GM18867 (cell line): ENCODE data around the gene TRIM71.
"Not testable (repeated sequence)": the region's sequence is repeated elsewhere in the genome, so short reads cannot be mapped to it uniquely, and the experiment has no call there.

Source experiments
- ATAC-seq: cut with Tn5 transposase; IDR thresholded peaks from one replicate; pipeline ENCODE4 v1.9.1; 2021; ENCODE audit warnings: mild to moderate bottlenecking, moderate library complexity; ENCODE audit not compliant: unreplicated experiment

TRIM71 gene

GRCh38 chr3:32817558-32818228, at the start of gene TRIM71:
Gene TRIM71 (plus strand): TSS chr3:32817997. CDS start chr3:32818081, 84 bp downstream.
- ATAC-seq: no peak

DNA sequence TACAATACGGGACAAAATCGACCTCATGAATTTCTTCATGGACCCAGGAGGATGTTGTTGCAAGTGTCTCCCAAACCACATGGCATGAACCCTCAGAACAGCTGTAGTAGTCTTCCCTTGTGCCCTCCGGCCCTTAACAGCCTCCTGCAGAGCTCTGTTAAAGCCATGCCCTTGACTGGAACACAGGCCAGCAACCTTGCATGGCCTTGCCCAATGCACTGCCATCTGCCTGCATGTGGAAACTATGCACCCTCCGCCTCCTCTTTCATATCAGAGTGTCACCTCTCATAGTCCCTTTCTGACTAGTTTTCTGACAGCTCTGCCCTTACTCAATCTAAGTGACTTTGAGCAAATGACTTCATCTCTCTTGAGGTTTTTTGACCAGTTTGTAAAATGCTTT, 39.4 kb upstream of the TRIM71 start:
- no peak for ATAC-seq

DNA sequence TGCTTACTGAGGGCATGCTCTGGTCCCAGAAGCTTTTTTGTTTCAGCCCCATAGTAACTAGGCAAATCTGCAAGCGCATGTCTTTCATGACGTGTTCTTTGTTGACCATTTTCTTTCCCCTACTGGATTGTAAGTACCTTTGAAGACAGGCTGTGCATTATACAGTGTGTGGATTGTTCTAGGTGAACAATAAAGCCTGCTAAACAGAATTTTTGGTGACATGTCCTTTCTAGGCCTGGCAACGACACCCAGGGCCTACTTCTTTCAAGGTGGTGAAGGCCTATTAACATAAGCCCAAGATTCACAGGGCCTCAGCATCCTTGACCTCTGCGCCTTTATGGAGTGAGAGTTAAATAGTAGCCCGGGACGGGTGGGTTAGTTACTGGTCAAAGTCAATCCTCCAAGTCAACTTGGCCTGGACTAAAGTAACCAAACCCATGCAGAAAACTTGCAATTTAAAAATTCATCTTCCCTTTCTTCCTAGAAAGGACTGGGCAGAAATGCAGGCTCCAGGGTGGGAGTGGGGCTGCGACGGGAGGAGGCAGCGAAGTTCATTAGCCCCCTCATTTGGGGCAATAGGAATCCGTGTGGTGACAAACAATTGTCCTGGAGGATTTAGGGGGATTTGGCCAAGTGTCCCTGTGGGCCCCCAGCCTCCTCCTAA, 37.6 kb upstream of the TRIM71 start:
- ATAC-seq: no peak

DNA sequence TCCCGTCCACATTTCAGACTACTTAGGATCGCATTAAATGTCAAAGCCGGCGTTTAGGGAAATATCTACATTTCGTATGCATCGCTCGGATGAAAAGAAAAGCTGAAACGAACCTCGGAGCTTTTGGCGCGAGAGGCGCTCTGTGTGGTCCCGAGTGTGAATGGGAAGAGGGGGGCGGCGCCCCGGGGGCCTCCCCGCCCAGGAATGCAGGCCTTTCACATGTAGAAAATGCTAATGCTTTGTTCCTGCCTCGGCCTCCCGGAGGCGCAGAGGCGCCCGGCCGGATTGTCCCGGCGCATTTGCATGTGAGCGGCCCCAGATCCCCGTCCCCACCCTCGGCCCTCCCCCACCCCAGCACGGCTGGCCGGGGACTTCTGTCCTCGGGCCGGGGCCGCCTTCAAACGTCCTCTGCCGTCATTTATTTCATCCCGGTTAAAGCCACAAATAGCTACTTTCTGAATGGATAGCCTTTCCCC, 37.0 kb upstream of the TRIM71 start:
- ATAC-seq: peak; percentile 21

DNA sequence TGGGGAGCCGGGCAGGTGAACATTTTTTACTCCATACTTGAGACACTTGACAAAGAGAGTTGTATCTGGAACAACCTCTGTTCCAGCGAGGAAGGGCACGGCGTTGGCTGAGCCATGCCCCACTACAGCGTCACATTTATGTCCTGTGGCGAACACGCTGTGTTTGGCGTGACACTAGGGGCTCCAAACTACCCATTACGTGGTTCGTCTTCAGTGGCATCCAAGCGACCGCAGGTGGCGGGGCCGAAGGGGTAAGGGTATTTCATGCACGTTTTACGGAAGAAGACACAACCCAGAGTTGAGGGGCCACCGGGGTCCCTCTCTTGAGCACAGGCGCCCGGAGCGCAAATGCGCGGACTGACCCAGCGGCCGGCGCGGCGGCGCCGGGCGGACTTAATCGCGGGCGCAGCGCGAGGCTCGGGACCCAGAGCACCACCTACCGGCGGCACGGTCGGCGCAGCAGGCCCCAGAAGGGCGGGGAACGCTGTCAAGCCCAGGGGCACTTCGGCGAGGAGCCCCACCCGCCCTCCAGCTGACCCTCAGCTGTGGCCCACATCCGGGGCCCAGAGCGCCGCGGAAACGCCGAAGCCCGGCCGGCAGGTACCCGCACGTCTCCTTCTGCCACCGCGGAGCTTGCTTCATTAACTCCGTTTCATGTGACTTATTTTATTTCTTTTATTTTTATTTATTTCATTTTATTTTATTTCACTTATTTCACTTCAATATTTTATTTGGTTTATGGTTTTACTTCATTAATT, 36.4 kb upstream of the TRIM71 start:
- ATAC-seq: peak; percentile 96

DNA sequence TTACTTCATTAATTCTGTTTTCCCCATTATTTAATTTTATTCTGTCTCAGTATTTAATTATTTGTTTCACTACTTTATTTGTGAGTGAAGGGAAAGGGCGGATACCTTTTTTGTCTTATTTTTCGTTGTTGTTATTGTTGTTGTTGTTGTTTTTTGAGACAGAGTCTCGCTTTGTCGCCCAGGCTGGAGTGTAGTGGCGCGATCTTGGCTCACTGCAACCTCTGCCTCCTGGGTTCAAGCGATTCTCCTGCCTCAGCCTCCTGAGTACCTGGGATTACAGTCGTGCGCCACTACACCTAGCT, 35.9 kb upstream of the TRIM71 start:
- ATAC-seq: not testable (repeated sequence)

GRCh38 chr3:32782407-32782806, 35.4 kb upstream of the TRIM71 start:
- no peak for ATAC-seq

DNA sequence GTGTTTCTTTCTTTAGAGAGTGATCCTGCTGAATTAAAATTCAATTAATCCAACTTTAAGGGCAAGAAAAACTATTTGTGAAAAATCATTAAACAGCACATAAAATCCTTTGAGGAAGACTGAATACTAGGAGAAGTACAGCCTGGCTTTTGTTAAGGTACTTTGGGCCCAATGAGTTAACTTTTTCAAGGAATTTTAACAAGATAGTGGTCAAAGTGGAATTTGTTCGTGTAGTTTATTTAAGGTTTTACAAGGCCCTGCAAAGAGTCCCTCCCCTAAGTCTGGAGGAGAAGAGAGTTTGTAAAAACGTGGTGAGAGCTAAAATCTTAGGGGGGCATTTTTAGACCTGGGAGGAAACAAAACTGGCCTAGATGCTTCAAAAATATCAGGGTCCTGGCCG, 26.0 kb upstream of the TRIM71 start:
- no peak for ATAC-seq

GRCh38 chr3:32794487-32795308, 23.1 kb upstream of the TRIM71 start:
- ATAC-seq: no peak

GRCh38 chr3:32796384-32796950, 21.3 kb upstream of the TRIM71 start:
- ATAC-seq: not testable (repeated sequence)

DNA sequence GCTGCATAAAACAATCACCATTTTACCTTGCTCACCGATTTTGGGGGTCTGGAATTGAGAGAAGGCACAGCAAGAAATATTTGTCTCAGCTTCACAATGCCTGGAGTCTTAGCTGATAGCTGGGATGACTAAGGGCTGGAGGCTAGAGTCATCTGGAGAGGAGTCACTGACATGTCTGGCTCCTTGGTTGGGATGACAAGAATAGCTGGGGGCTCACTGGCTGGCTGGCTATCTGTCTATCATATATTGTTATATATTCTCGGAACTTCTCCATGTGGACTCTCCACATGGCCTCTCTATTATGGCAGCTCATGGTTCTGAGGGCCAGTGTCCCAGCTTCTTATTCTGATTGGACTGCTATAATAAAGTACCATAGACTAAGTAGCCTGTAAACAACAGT, 20.0 kb upstream of the TRIM71 start:
- ATAC-seq: no peak

- ATAC-seq: not testable (repeated sequence)
Measured at GRCh38 chr3:32801440-32801839, 16.4 kb upstream of the TRIM71 start.

DNA sequence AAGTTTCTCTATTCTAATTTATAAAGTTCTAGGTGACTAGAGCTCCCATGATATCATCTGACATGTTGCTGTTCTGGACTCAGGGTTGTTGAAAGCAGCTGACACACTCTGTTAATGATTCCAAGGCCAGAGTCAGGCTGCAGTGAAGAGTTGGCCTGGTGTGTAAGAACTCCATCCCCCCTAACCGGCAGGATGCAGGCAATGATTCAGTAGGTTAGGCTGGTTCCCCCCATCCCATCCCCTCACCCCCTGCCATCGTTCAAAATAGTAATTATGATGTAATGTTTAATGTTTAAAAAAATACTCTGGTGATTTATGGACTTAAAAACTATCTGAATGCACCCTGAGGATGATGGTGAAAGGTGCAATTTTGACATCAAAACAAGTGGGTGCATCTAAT, 4.6 kb upstream of the TRIM71 start:
- ATAC-seq: no peak

- no peak for ATAC-seq
Measured at GRCh38 chr3:32814361-32814760, 3.4 kb upstream of the TRIM71 start.

GRCh38 chr3:32815841-32816438, 1.9 kb upstream of the TRIM71 start:
- no peak for ATAC-seq

DNA sequence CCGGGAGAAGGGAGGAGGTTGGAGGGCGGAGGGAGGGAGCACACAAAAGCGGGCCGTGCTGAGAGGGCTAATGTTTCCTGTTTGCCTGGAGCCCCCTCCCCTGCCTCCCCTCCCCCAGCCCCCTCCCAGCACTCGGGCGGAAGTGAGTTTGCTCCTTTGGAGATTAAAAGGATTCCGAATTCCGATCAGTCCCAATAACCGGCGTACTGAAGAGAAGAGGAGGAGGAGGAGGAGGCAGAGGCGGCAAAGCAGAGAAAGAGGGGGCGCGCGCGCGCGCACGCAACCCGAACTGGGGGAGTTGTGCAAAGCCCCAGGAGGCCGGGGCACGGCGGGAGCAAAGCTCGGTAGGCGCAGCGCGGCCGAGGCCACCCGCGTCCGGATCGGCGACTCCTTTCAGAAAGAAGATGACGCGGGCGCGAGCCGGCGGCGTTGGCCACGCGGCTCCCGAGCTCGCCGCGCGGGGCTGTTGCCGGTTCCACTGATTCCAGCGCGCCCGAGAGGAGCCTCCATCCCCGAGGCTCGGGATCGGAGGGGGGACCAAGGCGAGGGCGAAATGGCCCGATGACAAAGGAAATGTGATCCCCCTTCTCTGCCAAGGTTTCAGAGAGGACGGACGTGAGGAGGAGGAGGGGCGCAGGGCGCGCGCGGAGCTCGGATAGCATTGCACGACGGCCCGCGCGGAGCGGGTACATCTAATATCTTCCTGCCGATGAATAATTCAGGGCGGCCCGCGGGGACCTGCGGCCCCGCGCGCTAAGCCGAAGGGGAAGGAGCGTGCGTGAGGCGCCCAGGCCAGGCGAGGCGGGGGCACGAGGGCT, 1.1 kb upstream of the TRIM71 start:
- ATAC-seq: no peak

GRCh38 chr3:32817257-32817557, 590 bp upstream of the TRIM71 start:
- no peak for ATAC-seq

- ATAC-seq: no peak
Measured at GRCh38 chr3:32818229-32818969, 602 bp downstream of the TRIM71 start.

DNA sequence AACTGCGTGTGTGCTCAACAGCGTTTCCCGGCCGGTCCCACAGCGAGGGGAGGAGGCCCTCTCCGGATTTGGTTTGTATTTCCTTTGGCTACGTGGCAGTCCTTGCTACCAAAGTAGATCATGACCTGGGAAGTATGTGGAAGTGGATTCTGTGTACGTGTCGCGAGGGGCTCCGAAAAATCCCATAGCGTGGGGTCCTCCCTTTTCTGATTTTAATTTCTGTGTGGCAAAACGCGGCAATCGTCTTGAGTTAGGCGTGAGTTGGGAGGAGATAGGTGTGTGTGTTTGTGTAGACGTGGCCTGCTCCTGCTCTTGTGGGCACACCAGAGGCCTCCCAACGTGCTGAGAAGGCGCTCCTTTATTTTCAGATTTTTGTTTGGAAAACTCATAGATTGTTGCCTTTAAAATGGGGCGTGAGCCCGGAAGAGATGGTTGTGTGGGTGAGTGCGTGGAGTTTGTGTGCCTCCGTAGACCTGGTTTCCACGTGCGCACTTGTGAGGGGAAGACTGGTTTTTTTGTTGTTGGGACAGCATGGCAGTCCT, 1.2 kb downstream of the TRIM71 start:
- ATAC-seq: no peak
